ENCODE results near the gene BPHL.
"Not testable (repeated sequence)": the region's sequence is repeated elsewhere in the genome, so short reads cannot be mapped to it uniquely, and the experiment has no call there.

BPHL gene

GRCh38 chr6:3181105-3181504 is 62.6 kb downstream of the BPHL start:
- TF ChIP-seq CTCF (IDR thresholded peaks at IDR 0.05; ENCODE audit: low read depth, low read length) = no peak
- no peak overlapping the region for H3K4me3 ChIP-seq (ENCODE audit: low read depth, low read length)

GRCh38 chr6:3183066-3183465 is 64.6 kb downstream of the BPHL start:
- no peak overlapping the region for H3K4me3 ChIP-seq (ENCODE audit: low read depth, low read length)
- TF ChIP-seq CTCF (IDR thresholded peaks at IDR 0.05; ENCODE audit: low read depth, low read length) = no peak

GRCh38 chr6:3186974-3187382 is 68.5 kb downstream of the BPHL start:
- no peak overlapping the region for H3K4me3 ChIP-seq (ENCODE audit: low read depth, low read length)
- TF ChIP-seq CTCF (IDR thresholded peaks at IDR 0.05; ENCODE audit: low read depth, low read length) = no peak

- TF ChIP-seq CTCF (IDR thresholded peaks at IDR 0.05; ENCODE audit: low read depth, low read length) = no peak
- no peak overlapping the region for H3K4me3 ChIP-seq (ENCODE audit: low read depth, low read length)
Observed at GRCh38 chr6:3188262-3188661, 69.8 kb downstream of the BPHL start.

- H3K4me3 ChIP-seq (ENCODE audit: low read depth, low read length) = not testable (repeated sequence)
Observed at GRCh38 chr6:3189192-3189591, 70.7 kb downstream of the BPHL start.

- TF ChIP-seq CTCF (IDR thresholded peaks at IDR 0.05; ENCODE audit: low read depth, low read length) = no peak
- no peak overlapping the region for H3K4me3 ChIP-seq (ENCODE audit: low read depth, low read length)
Observed at GRCh38 chr6:3190056-3190455, 71.5 kb downstream of the BPHL start.

GRCh38 chr6:3190779-3191178 is 72.3 kb downstream of the BPHL start:
- no peak overlapping the region for H3K4me3 ChIP-seq (ENCODE audit: low read depth, low read length)
- TF ChIP-seq CTCF (IDR thresholded peaks at IDR 0.05; ENCODE audit: low read depth, low read length) = no peak

- TF ChIP-seq CTCF (IDR thresholded peaks at IDR 0.05; ENCODE audit: low read depth, low read length) = no peak
- H3K4me3 ChIP-seq (ENCODE audit: low read depth, low read length) = no peak overlapping the region
Observed at GRCh38 chr6:3193102-3193849, 74.8 kb downstream of the BPHL start.

All from WI38 (cell line).